ENCODE results near the gene MSGN1. TPM values are rescaled to one million over a fixed set of nuclear protein-coding genes. Genes with fewer than 3 reads are reported as not detected.

MSGN1 gene
- total RNA-seq, 2 experiments from 2014 or later, result not detected

GRCh38 chr2:17771956-17772355 is 44.3 kb upstream of the MSGN1 start:
- POLR2A ChIA-PET, result interaction anchor here (0.9 to 2.0 kb wide), 4 partner anchors 9 to 89 kb away, joined by 3 to 7 read pairs (median 4); no protein-coding TSS in a partner anchor

GRCh38 chr2:17772532-17772931 is 43.7 kb upstream of the MSGN1 start:
- no peak for DNase-seq (ENCODE audit: low spot score)
- intact Hi-C loops (cut with micrococcal nuclease; ENCODE audit: unreplicated experiment), result no loop called here
- Histone ChIP-seq H3K4me2 (ENCODE audit: low read length) (no peak overlapping the region), H3K9me3 (ENCODE audit: low read length) (no peaks in the 10 kb centered on the region), H3K79me2 (ENCODE audit: insufficient read depth, low read depth, low read length) (peaks cover 4% of the 10 kb centered on the region; the same call in 1 of the 2 replicates), H2AFZ (ENCODE audit: low read length) (no peak overlapping the region), H3K9me2 (ENCODE audit: insufficient read depth, low read length) (no peaks in the 10 kb centered on the region), H3K4me1 (ENCODE audit: insufficient read depth, low read length, poor library complexity, severe bottlenecking) (no peaks in the 10 kb centered on the region), H3K4me3 (ENCODE audit: low read depth, low read length, poor library complexity, severe bottlenecking) (no peak overlapping the region), H3K36me3 (ENCODE audit: insufficient read depth, low read length) (peaks cover 94% of the 10 kb centered on the region), H4K20me1 (ENCODE audit: insufficient read depth, low read length) (no peaks in the 10 kb centered on the region), H3K27ac (ENCODE audit: low read depth, low read length, poor library complexity, severe bottlenecking) (no peak overlapping the region)
- TF ChIP-seq CTCF (conservative IDR thresholded peaks at IDR 0.05; ENCODE audit: low read length) (no peak), EZH2phosphoT487 (IDR thresholded peaks at IDR 0.05; ENCODE audit: borderline replicate concordance, low read depth, low read length) (no peak)
- ChIA-PET POLR2A (interaction anchor here (0.6 to 2.0 kb wide), 6 partner anchors 8 to 90 kb away, joined by 3 to 7 read pairs (median 4); no protein-coding TSS in a partner anchor), CTCF (ENCODE audit: unreplicated experiment) (interaction anchor here (0.5 kb wide), 1 partner anchor 33 kb away, joined by 6 read pairs; no protein-coding TSS in a partner anchor)
- BruUV-seq (replicated peaks), result no TSS peak

More at GRCh38 chr2:17771956-17772355, 44.3 kb upstream of the MSGN1 start:
- Histone ChIP-seq H3K27ac (ENCODE audit: low read depth, low read length, poor library complexity, severe bottlenecking) (no peak overlapping the region), H2AFZ (ENCODE audit: low read length) (no peak overlapping the region), H3K4me3 (ENCODE audit: low read depth, low read length, poor library complexity, severe bottlenecking) (no peak overlapping the region), H4K20me1 (ENCODE audit: insufficient read depth, low read length) (no peaks in the 10 kb centered on the region), H3K9me3 (ENCODE audit: low read length) (no peaks in the 10 kb centered on the region), H3K79me2 (ENCODE audit: insufficient read depth, low read depth, low read length) (peaks cover 7% of the 10 kb centered on the region; the same call in 1 of the 2 replicates), H3K36me3 (ENCODE audit: insufficient read depth, low read length) (peaks cover 95% of the 10 kb centered on the region), H3K4me2 (ENCODE audit: low read length) (no peak overlapping the region), H3K4me1 (ENCODE audit: insufficient read depth, low read length, poor library complexity, severe bottlenecking) (no peaks in the 10 kb centered on the region), H3K9me2 (ENCODE audit: insufficient read depth, low read length) (no peaks in the 10 kb centered on the region)
- CTCF ChIA-PET (ENCODE audit: unreplicated experiment), result no interaction called here
- intact Hi-C loops (cut with micrococcal nuclease; ENCODE audit: unreplicated experiment), result no loop called here
- DNase-seq (ENCODE audit: low spot score), result no peak
- TF ChIP-seq CTCF (conservative IDR thresholded peaks at IDR 0.05; ENCODE audit: low read length) (no peak), EZH2phosphoT487 (IDR thresholded peaks at IDR 0.05; ENCODE audit: borderline replicate concordance, low read depth, low read length) (no peak)
- BruUV-seq (replicated peaks), result no TSS peak

GRCh38 chr2:17780546-17780945 is 35.7 kb upstream of the MSGN1 start:
- no peak overlapping the region for H3K4me3 ChIP-seq (ENCODE audit: low read depth, low read length, poor library complexity, severe bottlenecking)
- H4K20me1 ChIP-seq (ENCODE audit: insufficient read depth, low read length), result no peaks in the 10 kb centered on the region
- intact Hi-C loops (cut with micrococcal nuclease; ENCODE audit: unreplicated experiment), result no loop called here
- no peak overlapping the region for H3K4me2 ChIP-seq (ENCODE audit: low read length)
- peaks cover 96% of the 10 kb centered on the region for H3K36me3 ChIP-seq (ENCODE audit: insufficient read depth, low read length)
- no peak overlapping the region for H3K27ac ChIP-seq (ENCODE audit: low read depth, low read length, poor library complexity, severe bottlenecking)
- BruUV-seq (replicated peaks), result no TSS peak
- no peak for DNase-seq (ENCODE audit: low spot score)
- H3K4me1 ChIP-seq (ENCODE audit: insufficient read depth, low read length, poor library complexity, severe bottlenecking), result no peaks in the 10 kb centered on the region
- H3K9me3 ChIP-seq (ENCODE audit: low read length), result no peaks in the 10 kb centered on the region
- CTCF ChIA-PET (ENCODE audit: unreplicated experiment), result no interaction called here
- POLR2A ChIA-PET, result interaction anchor here (0.7 to 1.4 kb wide), 4 partner anchors 8 to 44 kb away, joined by 3 to 5 read pairs (median 3); no protein-coding TSS in a partner anchor
- H3K9me2 ChIP-seq (ENCODE audit: insufficient read depth, low read length), result no peaks in the 10 kb centered on the region
- TF ChIP-seq CTCF (conservative IDR thresholded peaks at IDR 0.05; ENCODE audit: low read length), result no peak
- no peak for TF ChIP-seq EZH2phosphoT487 (IDR thresholded peaks at IDR 0.05; ENCODE audit: borderline replicate concordance, low read depth, low read length)
- no peaks in the 10 kb centered on the region for H3K79me2 ChIP-seq (ENCODE audit: insufficient read depth, low read depth, low read length)
- H2AFZ ChIP-seq (ENCODE audit: low read length), result no peak overlapping the region

Measured in OCI-LY7 (cell line).